ENCODE results near the gene DVL1. TPM values are rescaled to one million over a fixed set of nuclear protein-coding genes. Genes with fewer than 3 reads are reported as not detected.

Gene DVL1
- total RNA-seq, 1 experiment from 2014 or later, result 42.8 TPM

DNA sequence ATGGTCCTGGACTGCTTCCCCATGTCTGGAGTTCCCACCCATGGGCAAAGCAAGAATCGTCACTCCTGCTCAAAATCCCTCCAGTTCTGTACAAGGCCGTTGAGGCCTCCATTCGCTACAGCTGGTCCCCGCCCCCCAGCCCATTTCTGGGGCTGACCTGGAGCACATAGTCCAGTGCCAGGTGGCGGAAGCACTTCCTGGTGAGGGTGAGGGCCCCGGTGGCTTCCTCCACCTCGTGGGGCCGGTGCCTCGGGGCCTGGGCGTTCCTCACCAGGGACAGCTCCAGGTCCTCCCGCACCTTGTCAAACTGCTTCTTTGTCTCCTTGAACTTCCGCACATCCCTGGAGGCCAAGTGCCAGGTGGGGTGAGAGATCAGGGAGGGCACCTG lies 48.9 kb downstream of the DVL1 start:
- in situ Hi-C loops (cut with HindIII; ENCODE audit: low pct_unique_long_range_greater_than_20kb, low sequenced_read_pairs), result no loop called here

GRCh38 chr1:1299686-1300351 lies 49.4 kb downstream of the DVL1 start:
- no peak for DNase-seq (ENCODE audit: low read depth, low spot score)
- in situ Hi-C loops (cut with HindIII; ENCODE audit: low pct_unique_long_range_greater_than_20kb, low sequenced_read_pairs), result no loop called here

More for the DNA sequence above, 48.9 kb downstream of the DVL1 start:
- no peak for DNase-seq (ENCODE audit: low read depth, low spot score)

GRCh38 chr1:1298861-1299685 lies 50.1 kb downstream of the DVL1 start:
- DNase-seq (ENCODE audit: low read depth, low spot score), result peak; percentile 46
- in situ Hi-C loops (cut with HindIII; ENCODE audit: low pct_unique_long_range_greater_than_20kb, low sequenced_read_pairs), result no loop called here

- no peak for DNase-seq (ENCODE audit: low read depth, low spot score)
- in situ Hi-C loops (cut with HindIII; ENCODE audit: low pct_unique_long_range_greater_than_20kb, low sequenced_read_pairs), result no loop called here
Measured at GRCh38 chr1:1297802-1298424, 51.3 kb downstream of the DVL1 start.

- in situ Hi-C loops (cut with HindIII; ENCODE audit: low pct_unique_long_range_greater_than_20kb, low sequenced_read_pairs), result no loop called here
- no peak for DNase-seq (ENCODE audit: low read depth, low spot score)
Measured at GRCh38 chr1:1296070-1297061, 52.9 kb downstream of the DVL1 start.

GRCh38 chr1:1295154-1295923 lies 53.9 kb downstream of the DVL1 start:
- no peak for DNase-seq (ENCODE audit: low read depth, low spot score)
- in situ Hi-C loops (cut with HindIII; ENCODE audit: low pct_unique_long_range_greater_than_20kb, low sequenced_read_pairs), result no loop called here

- in situ Hi-C loops (cut with HindIII; ENCODE audit: low pct_unique_long_range_greater_than_20kb, low sequenced_read_pairs), result no loop called here
Measured at GRCh38 chr1:1294250-1294890, 54.8 kb downstream of the DVL1 start.

DNA sequence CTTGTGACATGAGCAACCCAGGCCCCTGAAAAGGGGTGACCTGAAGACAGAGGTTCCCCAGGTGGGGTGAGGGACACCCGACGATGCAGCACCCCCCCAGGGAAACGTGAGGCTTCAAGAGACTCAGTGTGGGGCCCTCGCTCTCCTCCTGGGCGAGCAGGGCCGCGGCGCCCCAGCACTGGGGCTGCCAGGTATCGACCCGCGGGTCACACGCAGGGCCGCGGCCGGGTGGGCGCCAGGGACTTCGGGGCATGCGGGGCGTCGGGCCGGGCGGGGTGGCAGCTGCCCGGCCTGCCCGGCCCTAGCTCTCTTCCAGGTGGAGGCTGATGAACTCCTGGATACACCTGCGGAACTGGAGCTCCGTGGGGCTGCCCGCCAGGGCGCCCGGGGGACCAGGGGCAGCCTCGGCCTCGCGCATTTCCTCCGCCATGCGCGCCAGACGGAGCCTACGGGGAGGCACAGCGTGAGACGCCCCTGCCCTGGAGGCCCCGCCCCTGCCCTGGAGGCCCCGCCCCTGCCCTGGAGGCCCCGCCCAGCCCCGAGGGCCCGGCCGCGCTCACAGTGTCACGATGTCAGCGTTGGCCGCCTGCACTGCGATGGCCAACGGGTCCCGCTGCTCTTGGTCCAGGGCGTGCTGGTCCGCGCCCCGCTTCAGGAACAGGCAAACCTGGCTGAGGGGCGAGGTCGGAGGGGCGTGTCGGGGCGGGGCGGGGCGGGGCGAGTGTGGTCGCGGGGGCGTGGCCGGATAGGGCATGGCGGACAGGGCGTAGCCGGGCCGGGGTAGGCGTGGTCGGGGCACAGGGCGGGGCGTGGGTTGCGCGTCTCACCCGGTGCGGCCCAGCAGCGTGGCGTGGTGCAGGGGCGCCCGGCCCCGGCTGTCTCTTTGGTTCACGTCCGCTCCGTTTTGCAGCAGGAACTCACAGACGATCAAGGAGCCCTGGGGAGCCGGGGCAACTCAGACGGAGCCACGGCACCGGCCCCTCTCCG lies 55.7 kb downstream of the DVL1 start:
- in situ Hi-C loops (cut with HindIII; ENCODE audit: low pct_unique_long_range_greater_than_20kb, low sequenced_read_pairs), result no loop called here
- no peak for DNase-seq (ENCODE audit: low read depth, low spot score)

More at GRCh38 chr1:1294250-1294890, 54.8 kb downstream of the DVL1 start:
- no peak for DNase-seq (ENCODE audit: low read depth, low spot score)

GRCh38 chr1:1292851-1293250 lies 56.4 kb downstream of the DVL1 start:
- in situ Hi-C loops (cut with HindIII; ENCODE audit: low pct_unique_long_range_greater_than_20kb, low sequenced_read_pairs), result no loop called here
- no peak for DNase-seq (ENCODE audit: low read depth, low spot score)

GRCh38 chr1:1292442-1292779 lies 56.8 kb downstream of the DVL1 start:
- in situ Hi-C loops (cut with HindIII; ENCODE audit: low pct_unique_long_range_greater_than_20kb, low sequenced_read_pairs), result no loop called here
- DNase-seq (ENCODE audit: low read depth, low spot score), result no peak

DNA sequence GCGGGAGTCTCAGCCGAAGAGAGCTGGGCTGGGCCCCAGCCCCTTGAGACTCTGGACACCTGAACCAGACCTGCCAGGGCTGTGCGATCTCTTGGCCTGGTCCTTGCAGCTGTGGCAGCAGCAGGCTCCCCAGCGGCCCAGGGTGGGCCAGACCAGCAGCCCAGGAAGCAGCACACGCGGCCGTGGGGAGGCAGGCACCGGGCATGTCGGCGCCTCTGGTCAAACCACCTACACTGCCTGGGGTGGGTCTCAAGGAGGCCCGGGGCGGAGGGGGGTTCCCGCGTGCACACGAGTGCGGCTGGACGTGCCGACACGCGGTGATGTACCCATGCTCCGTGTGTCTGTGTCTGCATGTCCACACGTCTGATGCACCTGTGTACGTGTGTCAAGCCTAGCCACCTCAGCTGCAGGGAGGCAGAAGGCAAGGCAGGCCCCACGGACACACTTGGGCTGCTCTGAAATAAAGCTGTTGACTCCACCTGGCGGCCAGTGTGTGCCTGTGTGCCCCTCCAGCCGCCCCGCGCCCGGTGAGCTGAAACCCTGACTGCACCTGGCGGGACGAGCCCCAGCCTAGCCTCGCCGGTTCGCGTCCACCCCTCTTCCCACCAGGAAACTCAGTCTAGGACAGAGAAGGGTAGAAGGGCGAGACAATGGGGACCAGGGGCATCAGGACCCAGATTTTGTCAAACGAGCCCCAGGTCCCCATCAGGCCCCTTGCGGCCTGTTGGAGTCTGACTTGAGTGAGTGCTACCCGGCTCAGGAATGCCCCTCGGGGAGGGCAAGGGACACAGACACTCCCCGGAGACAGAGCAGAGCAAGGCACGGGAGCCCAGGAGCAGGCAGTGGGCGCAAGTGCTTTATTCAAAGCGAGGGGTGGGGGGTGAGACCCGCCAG lies 57.4 kb downstream of the DVL1 start:
- in situ Hi-C loops (cut with HindIII; ENCODE audit: low pct_unique_long_range_greater_than_20kb, low sequenced_read_pairs), result no loop called here
- DNase-seq (ENCODE audit: low read depth, low spot score), result peak; percentile 59

GRCh38 chr1:1291023-1291528 lies 58.1 kb downstream of the DVL1 start:
- DNase-seq (ENCODE audit: low read depth, low spot score), result no peak
- in situ Hi-C loops (cut with HindIII; ENCODE audit: low pct_unique_long_range_greater_than_20kb, low sequenced_read_pairs), result no loop called here

- peak; percentile 65 for DNase-seq (ENCODE audit: low read depth, low spot score)
- in situ Hi-C loops (cut with HindIII; ENCODE audit: low pct_unique_long_range_greater_than_20kb, low sequenced_read_pairs), result no loop called here
Measured at GRCh38 chr1:1290238-1290731, 58.9 kb downstream of the DVL1 start.
